Measurements from ENCODE around the gene RBM4B. TPM values are rescaled to one million over a fixed set of nuclear protein-coding genes. Genes with fewer than 3 reads are reported as not detected.

Gene RBM4B
- total and polyA plus RNA-seq, 4 donors, result 9.4 to 33.9 (median 11.1) TPM

DNA sequence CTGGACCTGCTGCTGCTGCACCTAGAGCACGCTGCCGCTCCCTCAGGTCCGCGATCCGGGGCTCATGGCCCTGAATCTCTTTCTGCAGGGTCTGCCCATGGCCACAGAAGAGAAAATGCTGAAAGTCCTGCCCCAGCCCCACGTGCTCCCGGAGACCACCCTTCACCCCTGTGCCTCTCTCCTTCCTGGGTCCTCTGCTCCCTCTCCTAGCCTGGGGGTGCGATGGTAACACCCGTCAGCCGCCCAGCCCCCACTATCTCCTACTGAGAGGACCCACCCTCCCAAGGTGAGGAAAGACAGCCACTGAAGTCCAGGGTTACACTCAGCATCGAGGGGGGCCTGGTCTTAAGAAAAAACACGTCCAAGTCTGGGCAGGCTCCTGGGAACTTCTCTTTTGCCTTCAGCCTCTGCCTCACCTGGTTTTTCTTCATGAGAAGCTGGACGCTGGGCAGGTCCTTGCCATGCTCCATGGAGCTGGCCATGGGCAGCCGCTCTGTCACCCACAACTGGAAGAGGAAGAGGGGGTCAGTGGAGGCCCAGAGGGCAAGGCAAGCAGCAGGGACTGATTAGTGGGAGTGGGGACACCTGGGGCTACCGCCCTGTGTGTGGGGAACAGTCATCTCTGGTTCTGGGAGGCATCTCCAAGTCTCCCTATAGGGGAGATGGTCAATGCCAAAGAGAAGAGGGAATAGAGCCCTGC, 15.8 kb upstream of the RBM4B start:
- WGBS, 2 donors, result 93 to 94% methylated on average over 15 of the region's 15 CpGs
- Histone ChIP-seq H3K4me3 (no peak overlapping the region), H3K27me3 (ENCODE audit: control insufficient read depth in 3 of 3, insufficient read depth in 3 of 3, low read length in 2 of 3) (no peaks in the 10 kb centered on the region), H3K27ac (ENCODE audit: low read depth in 1 of 2, low read length in 1 of 2) (no peak overlapping the region), H3K9me3 (ENCODE audit: control insufficient read depth in 4 of 4, insufficient read depth in 3 of 4, low read length in 3 of 4) (no peaks in the 10 kb centered on the region), H3K4me1 (ENCODE audit: control insufficient read depth in 5 of 5, insufficient read depth in 5 of 5, low read length in 5 of 5) (peaks cover 0 to 3% (median 0%) of the 10 kb centered on the region in 5 donors), H3K9ac (ENCODE audit: insufficient read depth in 1 of 2, low read length in 2 of 2) (no peak overlapping the region), H3K36me3 (ENCODE audit: control insufficient read depth in 4 of 4, insufficient read depth in 4 of 4, low read length in 4 of 4) (no peaks in the 10 kb centered on the region)
- DNase-seq, result no peak
- TF ChIP-seq, protein P1, sequence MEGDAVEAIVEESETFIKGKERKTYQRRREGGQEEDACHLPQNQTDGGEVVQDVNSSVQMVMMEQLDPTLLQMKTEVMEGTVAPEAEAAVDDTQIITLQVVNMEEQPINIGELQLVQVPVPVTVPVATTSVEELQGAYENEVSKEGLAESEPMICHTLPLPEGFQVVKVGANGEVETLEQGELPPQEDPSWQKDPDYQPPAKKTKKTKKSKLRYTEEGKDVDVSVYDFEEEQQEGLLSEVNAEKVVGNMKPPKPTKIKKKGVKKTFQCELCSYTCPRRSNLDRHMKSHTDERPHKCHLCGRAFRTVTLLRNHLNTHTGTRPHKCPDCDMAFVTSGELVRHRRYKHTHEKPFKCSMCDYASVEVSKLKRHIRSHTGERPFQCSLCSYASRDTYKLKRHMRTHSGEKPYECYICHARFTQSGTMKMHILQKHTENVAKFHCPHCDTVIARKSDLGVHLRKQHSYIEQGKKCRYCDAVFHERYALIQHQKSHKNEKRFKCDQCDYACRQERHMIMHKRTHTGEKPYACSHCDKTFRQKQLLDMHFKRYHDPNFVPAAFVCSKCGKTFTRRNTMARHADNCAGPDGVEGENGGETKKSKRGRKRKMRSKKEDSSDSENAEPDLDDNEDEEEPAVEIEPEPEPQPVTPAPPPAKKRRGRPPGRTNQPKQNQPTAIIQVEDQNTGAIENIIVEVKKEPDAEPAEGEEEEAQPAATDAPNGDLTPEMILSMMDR (IDR thresholded peaks at IDR 0.05; ENCODE audit: control extremely low read depth, extremely low read depth), result no peak
- no peak for ATAC-seq (ENCODE audit: insufficient read depth, low FRiP score)

DNA sequence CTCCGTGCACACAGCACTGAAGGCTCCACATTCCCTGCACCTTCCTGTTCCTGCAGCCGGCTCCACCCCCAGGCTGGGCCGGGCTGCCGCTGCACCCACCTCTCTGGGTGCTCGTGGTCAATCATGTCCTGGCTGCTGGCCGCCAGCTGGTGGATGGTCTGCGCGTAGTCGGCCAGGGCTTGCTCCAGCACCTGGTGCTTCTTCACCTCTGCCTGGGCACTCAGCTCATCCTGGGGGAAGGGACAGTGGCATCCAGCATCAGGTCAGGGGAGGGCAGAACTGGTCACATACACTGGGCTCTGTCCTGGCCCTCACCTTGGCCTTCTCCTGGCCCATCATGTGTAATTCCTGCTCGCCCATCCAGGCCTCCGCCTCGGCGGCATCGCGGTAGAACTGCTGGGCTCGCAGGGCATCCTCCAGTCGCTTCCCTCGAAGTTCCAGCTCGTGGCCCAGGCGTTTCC, 15.2 kb upstream of the RBM4B start:
- DNase-seq, result no peak
- WGBS, 2 donors, result 90 to 91% methylated on average over 20 of the region's 20 CpGs

DNA sequence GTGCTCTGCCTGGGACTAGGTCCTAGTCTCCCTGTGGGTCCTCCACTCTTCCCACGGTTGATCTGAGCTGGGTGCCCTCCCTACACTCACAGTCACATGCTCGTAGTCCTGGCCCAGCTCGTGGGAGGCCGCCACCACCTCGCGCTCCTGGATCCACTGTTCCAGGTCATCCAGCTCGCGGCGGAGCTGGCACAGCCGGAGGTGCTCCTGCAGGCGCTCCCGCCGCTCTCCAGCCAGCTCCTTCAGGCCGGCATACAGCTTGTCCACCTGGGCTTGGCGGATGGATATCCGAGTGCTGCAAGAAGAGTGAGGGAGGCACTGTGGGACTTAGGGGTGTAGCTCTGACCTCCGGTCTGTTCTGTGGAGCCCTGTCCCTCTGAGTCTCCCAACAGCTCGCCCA, 14.8 kb upstream of the RBM4B start:
- H3K4me1 ChIP-seq (ENCODE audit: control insufficient read depth in 5 of 5, insufficient read depth in 5 of 5, low read length in 5 of 5), result peaks cover 0 to 3% (median 0%) of the 10 kb centered on the region in 5 donors
- H3K27me3 ChIP-seq (ENCODE audit: control insufficient read depth in 3 of 3, insufficient read depth in 3 of 3, low read length in 2 of 3), result no peaks in the 10 kb centered on the region
- no peak overlapping the region for H3K27ac ChIP-seq (ENCODE audit: low read depth in 1 of 2, low read length in 1 of 2)
- H3K9ac ChIP-seq (ENCODE audit: insufficient read depth in 1 of 2, low read length in 2 of 2), result no peak overlapping the region
- ATAC-seq (ENCODE audit: insufficient read depth, low FRiP score) (no peak), DNase-seq (no peak)
- WGBS, 2 donors, result 93 to 95% methylated on average over 18 of the region's 18 CpGs
- no peak overlapping the region for H3K4me3 ChIP-seq
- H3K36me3 ChIP-seq (ENCODE audit: control insufficient read depth in 4 of 4, insufficient read depth in 4 of 4, low read length in 4 of 4), result no peaks in the 10 kb centered on the region
- TF ChIP-seq, protein P1 (IDR thresholded peaks at IDR 0.05; ENCODE audit: control extremely low read depth, extremely low read depth), result no peak
- no peaks in the 10 kb centered on the region for H3K9me3 ChIP-seq (ENCODE audit: control insufficient read depth in 4 of 4, insufficient read depth in 3 of 4, low read length in 3 of 4)

More for the DNA sequence above, 15.2 kb upstream of the RBM4B start:
- H3K27me3 ChIP-seq (ENCODE audit: control insufficient read depth in 3 of 3, insufficient read depth in 3 of 3, low read length in 2 of 3), result no peaks in the 10 kb centered on the region
- peaks cover 0 to 3% (median 0%) of the 10 kb centered on the region in 5 donors for H3K4me1 ChIP-seq (ENCODE audit: control insufficient read depth in 5 of 5, insufficient read depth in 5 of 5, low read length in 5 of 5)
- no peak for ATAC-seq (ENCODE audit: insufficient read depth, low FRiP score)
- H3K9ac ChIP-seq (ENCODE audit: insufficient read depth in 1 of 2, low read length in 2 of 2), result no peak overlapping the region
- no peak overlapping the region for H3K4me3 ChIP-seq
- H3K36me3 ChIP-seq (ENCODE audit: control insufficient read depth in 4 of 4, insufficient read depth in 4 of 4, low read length in 4 of 4), result no peaks in the 10 kb centered on the region
- H3K27ac ChIP-seq (ENCODE audit: low read depth in 1 of 2, low read length in 1 of 2), result no peak overlapping the region
- TF ChIP-seq, protein P1 (IDR thresholded peaks at IDR 0.05; ENCODE audit: control extremely low read depth, extremely low read depth), result no peak
- no peaks in the 10 kb centered on the region for H3K9me3 ChIP-seq (ENCODE audit: control insufficient read depth in 4 of 4, insufficient read depth in 3 of 4, low read length in 3 of 4)

Data from lung (tissue), 12 donors.